HG03439 (cell line): ENCODE data around the gene IVNS1ABP.
"Not testable (repeated sequence)": the region's sequence is repeated elsewhere in the genome, so short reads cannot be mapped to it uniquely, and the experiment has no call there.

ENCODE experiments used
- ATAC-seq: cut with Tn5 transposase; IDR thresholded peaks from one replicate; pipeline ENCODE4 v1.9.1; 2021; ENCODE audit warnings: mild to moderate bottlenecking, moderate library complexity; ENCODE audit not compliant: unreplicated experiment

IVNS1ABP gene

GRCh38 chr1:185317034-185317885, at the start of gene IVNS1ABP:
IVNS1ABP (minus strand) TSS chr1:185317243; CDS start chr1:185309493, 7,750 bp downstream.
- peak; percentile 81 for ATAC-seq

- ATAC-seq: no peak
These were observed 48.9 kb upstream of the IVNS1ABP start for GRCh38 chr1:185365951-185366350.

- not testable (repeated sequence) for ATAC-seq
These were observed 47.5 kb upstream of the IVNS1ABP start for GRCh38 chr1:185364528-185364927.

- ATAC-seq: no peak
These were observed 46.2 kb upstream of the IVNS1ABP start for GRCh38 chr1:185363205-185363604.

GRCh38 chr1:185360714-185361113, 43.7 kb upstream of the IVNS1ABP start:
- no peak for ATAC-seq

- ATAC-seq: no peak
These were observed 41.9 kb upstream of the IVNS1ABP start for GRCh38 chr1:185358957-185359356.

- ATAC-seq: no peak
These were observed 38.9 kb upstream of the IVNS1ABP start for GRCh38 chr1:185355947-185356346.

GRCh38 chr1:185353124-185353523, 36.1 kb upstream of the IVNS1ABP start:
- no peak for ATAC-seq

- no peak for ATAC-seq
These were observed 34.9 kb upstream of the IVNS1ABP start for GRCh38 chr1:185351734-185352466.

- no peak for ATAC-seq
These were observed 33.0 kb upstream of the IVNS1ABP start for GRCh38 chr1:185350027-185350442.

GRCh38 chr1:185349556-185349955, 32.5 kb upstream of the IVNS1ABP start:
- ATAC-seq: no peak

GRCh38 chr1:185348985-185349384, 31.9 kb upstream of the IVNS1ABP start:
- ATAC-seq: no peak

- ATAC-seq: no peak
These were observed 31.3 kb upstream of the IVNS1ABP start for GRCh38 chr1:185348296-185348695.

GRCh38 chr1:185345913-185346720, 29.1 kb upstream of the IVNS1ABP start:
- peak; percentile 46 for ATAC-seq

GRCh38 chr1:185343306-185343705, 26.3 kb upstream of the IVNS1ABP start:
- no peak for ATAC-seq

- ATAC-seq: no peak
These were observed 25.7 kb upstream of the IVNS1ABP start for GRCh38 chr1:185342672-185343259.

GRCh38 chr1:185342017-185342416, 25.0 kb upstream of the IVNS1ABP start:
- no peak for ATAC-seq

- no peak for ATAC-seq
These were observed 24.2 kb upstream of the IVNS1ABP start for GRCh38 chr1:185341196-185341781.

- ATAC-seq: peak; percentile 99
These were observed 21.9 kb upstream of the IVNS1ABP start for GRCh38 chr1:185338719-185339622.
